GM19467 (cell line): Measurements from ENCODE around the gene IKBKG.
"Not testable (repeated sequence)": the region's sequence is repeated elsewhere in the genome, so short reads cannot be mapped to it uniquely, and the experiment has no call there.

ENCODE experiments used
- ATAC-seq: cut with Tn5 transposase; IDR thresholded peaks from one replicate; pipeline ENCODE4 v1.9.1; 2021; ENCODE audit warnings: mild to moderate bottlenecking, moderate library complexity; ENCODE audit not compliant: unreplicated experiment

The IKBKG gene

GRCh38 chrX:154602226-154602625 lies 54.8 kb downstream of the IKBKG start:
- no peak for ATAC-seq

DNA sequence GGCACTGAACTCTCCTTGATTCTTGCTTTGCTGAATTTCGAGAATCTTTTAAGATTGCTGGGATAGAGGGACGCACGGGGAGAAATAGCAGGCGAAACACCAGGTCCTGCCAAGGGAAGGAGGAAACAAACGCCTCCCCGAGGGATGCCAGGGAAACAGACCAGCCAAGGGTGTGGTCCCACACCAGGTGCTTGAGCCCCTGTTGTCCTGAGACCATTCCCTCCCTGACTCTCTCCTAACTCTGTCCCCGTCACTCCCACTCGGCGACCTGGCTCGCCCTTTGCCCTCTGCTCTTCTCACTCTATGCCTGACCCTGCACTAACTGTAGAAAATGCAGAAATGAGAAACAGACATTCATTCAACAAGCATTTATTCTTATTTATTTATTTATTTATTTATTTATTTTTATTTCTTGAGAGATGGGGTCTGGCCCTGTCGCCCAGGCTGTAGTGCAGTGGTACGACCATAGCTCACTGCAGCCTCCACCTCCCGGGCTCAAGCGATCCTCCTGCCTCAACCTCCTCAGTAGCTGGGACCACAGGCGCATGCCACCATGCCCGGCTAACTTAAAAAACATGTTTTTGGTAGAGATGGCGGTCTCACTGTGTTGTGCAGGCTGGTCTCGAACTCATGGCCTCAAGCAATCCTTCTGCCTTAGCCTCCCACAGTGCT lies 55.5 kb downstream of the IKBKG start:
- ATAC-seq, result no peak

- no peak for ATAC-seq
These were observed 56.3 kb downstream of the IKBKG start for GRCh38 chrX:154603438-154604430.

DNA sequence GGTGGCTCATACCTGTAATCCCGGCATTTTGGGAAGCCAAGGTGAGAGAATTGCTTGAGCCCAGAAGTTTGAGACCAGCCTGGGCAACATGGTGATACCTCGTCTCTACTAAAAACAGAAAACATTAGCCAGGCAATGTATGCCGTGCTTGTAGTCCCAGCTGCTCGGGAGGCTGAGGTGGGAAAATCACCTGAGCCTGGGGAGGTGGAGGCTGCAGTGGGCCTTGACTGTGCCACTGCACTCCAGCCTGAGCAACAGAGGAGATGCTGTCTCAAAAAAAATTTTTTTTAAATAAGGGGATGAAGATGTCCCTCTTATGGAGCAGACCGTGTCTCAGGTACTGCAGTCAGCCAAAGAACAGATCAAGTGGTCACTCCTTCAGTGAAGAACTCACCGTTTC lies 58.1 kb downstream of the IKBKG start:
- no peak for ATAC-seq

GRCh38 chrX:154607370-154607769 lies 60.0 kb downstream of the IKBKG start:
- ATAC-seq, result no peak

GRCh38 chrX:154607976-154608375 lies 60.6 kb downstream of the IKBKG start:
- not testable (repeated sequence) for ATAC-seq

GRCh38 chrX:154608823-154609222 lies 61.4 kb downstream of the IKBKG start:
- not testable (repeated sequence) for ATAC-seq

DNA sequence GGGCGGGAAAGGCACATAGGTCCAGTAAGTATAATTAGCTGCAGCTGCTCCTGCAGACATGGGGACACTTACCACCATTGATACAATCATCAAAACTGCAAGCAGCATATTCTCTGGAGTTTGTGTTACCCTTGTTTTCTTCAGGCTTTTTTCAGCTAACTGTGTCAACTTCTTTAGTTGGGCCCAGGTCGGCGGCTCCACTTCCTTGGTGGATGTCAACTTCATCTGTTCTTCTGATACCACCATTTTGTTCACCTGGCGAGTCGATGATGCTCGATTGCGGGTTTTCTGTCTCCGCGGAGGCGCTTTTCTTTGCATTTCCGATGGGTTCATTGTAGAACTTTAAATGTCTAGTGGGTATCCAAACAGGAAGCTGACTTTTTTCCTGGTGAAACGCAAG lies 63.7 kb downstream of the IKBKG start:
- ATAC-seq, result not testable (repeated sequence)

- not testable (repeated sequence) for ATAC-seq
These were observed 66.2 kb downstream of the IKBKG start for GRCh38 chrX:154613586-154613985.
